T-cell (primary cell): ENCODE measurements around the gene SPACA7. TPM values are rescaled to one million over a fixed set of nuclear protein-coding genes. Genes with fewer than 3 reads are reported as not detected.

Experiments
- ATAC-seq, 4 experiments: fragments of 200-7000 bp in 3 of 4; fragments of 150-1000 bp in 1 of 4; cut with Tn5 transposase; replicated peaks in 1 of 4; 1 replicate in 3 of 4; 2 replicates in 1 of 4; pipeline ENCODE4 v1.10.0; 2021; ENCODE audit warnings: moderate library complexity in 3 of 4, mild to moderate bottlenecking in 2 of 4, moderate number of reproducible peaks in 1 of 4
- CTCF ChIA-PET, 2 donors: fragments of 300-600 bp; sonication (Branson Sonifier 250); formaldehyde crosslinking; loops; one replicate each; lab custom pipeline; 2022; ENCODE audit warnings: antibody characterized with exemption in 2 of 2; lab: Charles Lee
- POLR2A ChIA-PET, 2 donors: fragments of 300-600 bp; sonication (Branson Sonifier 250); formaldehyde crosslinking; loops; one replicate each; lab custom pipeline; 2022; ENCODE audit warnings: antibody characterized with exemption in 2 of 2; lab: Charles Lee
- DNase-seq, 35 experiments: peaks; one replicate each; pipeline versions ENCODE4 v3.0.0 to v3.0.0-alpha.2; 2013 to 2023
- H3K27ac ChIP-seq: one replicate; pipeline ENCODE4 v1.5.1; 2013; ENCODE audit warnings: low read length
- H3K27me3 ChIP-seq, 2 experiments: replicated peaks in 1 of 2; 1 replicate in 1 of 2; 2 replicates in 1 of 2; pipeline versions ENCODE4 v1.6.1 to v1.7.0; 2013; ENCODE audit warnings: low read length in 1 of 2, mixed read lengths in 1 of 2; ENCODE audit not compliant: control insufficient read depth in 2 of 2, insufficient read depth in 2 of 2; ENCODE audit errors: extremely low read depth in 1 of 2
- H3K36me3 ChIP-seq, 2 donors: 1 replicate in 1 of 2; 2 replicates in 1 of 2; pipeline versions ENCODE4 v1.6.1 to v1.7.0; 2013; ENCODE audit warnings: low read length in 1 of 2; ENCODE audit not compliant: control insufficient read depth in 2 of 2, insufficient read depth in 1 of 2; ENCODE audit errors: extremely low read depth in 1 of 2
- H3K4me1 ChIP-seq, 2 experiments: 1 replicate in 1 of 2; 2 replicates in 1 of 2; pipeline versions ENCODE4 v1.6.1 to v1.7.0; 2013; ENCODE audit warnings: low read length in 2 of 2, mixed read lengths in 1 of 2; ENCODE audit not compliant: insufficient read depth in 2 of 2, control insufficient read depth in 1 of 2; ENCODE audit errors: extremely low read depth in 1 of 2
- H3K4me3 ChIP-seq, 2 donors: 1 replicate in 1 of 2; 2 replicates in 1 of 2; pipeline versions ENCODE4 v1.5.1 to v1.7.0; 2013; ENCODE audit warnings: mild to moderate bottlenecking in 2 of 2, low read length in 1 of 2, moderate library complexity in 1 of 2; ENCODE audit not compliant: control insufficient read depth in 1 of 2; ENCODE audit errors: extremely low read depth in 1 of 2
- H3K9me3 ChIP-seq: 2 replicates; pipeline ENCODE4 v1.7.0; 2013
- H3K27ac Mint-ChIP-seq, 2 donors: one replicate each; pipeline ENCODE4 v1.8.0; 2020 to 2021; ENCODE audit warnings: mild to moderate bottlenecking in 2 of 2, mixed read lengths in 2 of 2
- H3K27me3 Mint-ChIP-seq, 2 donors: one replicate each; pipeline ENCODE4 v1.8.0; 2021 to 2022; ENCODE audit warnings: mixed read lengths in 2 of 2
- H3K36me3 Mint-ChIP-seq: one replicate; pipeline ENCODE4 v1.8.0; 2021; ENCODE audit warnings: mixed read lengths
- H3K4me1 Mint-ChIP-seq, 3 donors: one replicate each; pipeline ENCODE4 v1.8.0; 2020 to 2022; ENCODE audit warnings: mixed read lengths in 3 of 3, mild to moderate bottlenecking in 1 of 3
- H3K4me3 Mint-ChIP-seq, 3 donors: one replicate each; pipeline ENCODE4 v1.8.0; 2020 to 2022; ENCODE audit warnings: mild to moderate bottlenecking in 3 of 3, mixed read lengths in 3 of 3, moderate library complexity in 3 of 3
- H3K9me3 Mint-ChIP-seq, 3 donors: one replicate each; pipeline ENCODE4 v1.8.0; 2020 to 2022; ENCODE audit warnings: mixed read lengths in 3 of 3
- WGBS: methylation state at CpG from one replicate; pipeline ENCODE4 v1.1.5; 2013; ENCODE audit warnings: missing lambda C conversion rate; ENCODE audit not compliant: insufficient coverage; 5-methylcytosine and 5-hydroxymethylcytosine counted together
- total RNA-seq, 35 experiments: library from RNA in 6 of 35; stranded (reverse) in 6 of 35; fragments of 120-200 nt in 1 of 35; gene quantifications; one replicate each; pipeline versions ENCODE4 v1.2.1 to v1.2.4 and lab custom pipeline; 2013 to 2026

The SPACA7 gene
- total RNA-seq, 5 donors from 2014 or later (not counting 1 experiment from before 2014, with no cell fraction given): not detected

GRCh38 chr13:112355274-112355838, 20.8 kb upstream of the SPACA7 start:
- ChIA-PET CTCF (no interaction called here), POLR2A (no interaction called here)
- no peaks in the 10 kb centered on the region for H3K36me3 ChIP-seq
- Mint-ChIP-seq H3K27ac (no peak overlapping the region), H3K9me3 (peaks cover 0 to 16% (median 5%) of the 10 kb centered on the region in 3 donors), H3K4me1 (no peaks in the 10 kb centered on the region), H3K36me3 (no peaks in the 10 kb centered on the region), H3K27me3 (peaks cover 7 to 11% of the 10 kb centered on the region in 2 donors), H3K4me3 (no peak overlapping the region)
- WGBS: 77% methylated on average over 14 of the region's 15 CpGs
- ATAC-seq (no peak), DNase-seq (no peak)
- no peak overlapping the region for H3K27ac ChIP-seq
- no peaks in the 10 kb centered on the region for H3K9me3 ChIP-seq
- H3K27me3 ChIP-seq: peaks cover 0 to 15% of the 10 kb centered on the region in 2 experiments
- no peak overlapping the region for H3K4me3 ChIP-seq
- no peaks in the 10 kb centered on the region for H3K4me1 ChIP-seq

GRCh38 chr13:112356190-112356589, 20.0 kb upstream of the SPACA7 start:
- Mint-ChIP-seq H3K4me1 (no peaks in the 10 kb centered on the region), H3K36me3 (no peaks in the 10 kb centered on the region), H3K27me3 (peaks cover 4 to 6% of the 10 kb centered on the region in 2 donors), H3K9me3 (peaks cover 0 to 11% (median 5%) of the 10 kb centered on the region in 3 donors), H3K4me3 (no peak overlapping the region), H3K27ac (no peak overlapping the region)
- H3K4me3 ChIP-seq: no peak overlapping the region
- POLR2A ChIA-PET: no interaction called here
- CTCF ChIA-PET: no interaction called here
- H3K27me3 ChIP-seq: peaks cover 0 to 15% of the 10 kb centered on the region in 2 experiments
- no peaks in the 10 kb centered on the region for H3K36me3 ChIP-seq
- ATAC-seq (no peak), DNase-seq (no peak)
- WGBS: 83% methylated on average over 13 of the region's 13 CpGs
- no peaks in the 10 kb centered on the region for H3K4me1 ChIP-seq
- no peak overlapping the region for H3K27ac ChIP-seq
- no peaks in the 10 kb centered on the region for H3K9me3 ChIP-seq

- DNase-seq (no peak), ATAC-seq (no peak)
- WGBS: 95% methylated on average over 4 of the region's 4 CpGs
- Histone ChIP-seq H3K4me1 (no peaks in the 10 kb centered on the region), H3K27me3 (peaks cover 0 to 15% of the 10 kb centered on the region in 2 experiments), H3K4me3 (no peak overlapping the region), H3K27ac (no peak overlapping the region), H3K9me3 (no peaks in the 10 kb centered on the region), H3K36me3 (no peaks in the 10 kb centered on the region)
- ChIA-PET POLR2A (no interaction called here), CTCF (no interaction called here)
- H3K4me1 Mint-ChIP-seq: no peaks in the 10 kb centered on the region
- no peaks in the 10 kb centered on the region for H3K36me3 Mint-ChIP-seq
- H3K9me3 Mint-ChIP-seq: peaks cover 0 to 11% (median 10%) of the 10 kb centered on the region in 3 donors
- H3K27me3 Mint-ChIP-seq: peaks cover 3 to 5% of the 10 kb centered on the region in 2 donors
- no peak overlapping the region for H3K27ac Mint-ChIP-seq
- H3K4me3 Mint-ChIP-seq: no peak overlapping the region
Observed at GRCh38 chr13:112358156-112358555, 18.0 kb upstream of the SPACA7 start.

GRCh38 chr13:112362021-112362420, 14.1 kb upstream of the SPACA7 start:
- H3K4me1 ChIP-seq: no peaks in the 10 kb centered on the region
- peaks cover 0 to 21% of the 10 kb centered on the region in 2 experiments for H3K27me3 ChIP-seq
- no peaks in the 10 kb centered on the region for H3K9me3 ChIP-seq
- Mint-ChIP-seq H3K4me1 (no peaks in the 10 kb centered on the region), H3K36me3 (no peaks in the 10 kb centered on the region), H3K4me3 (no peak overlapping the region), H3K9me3 (peaks cover 2 to 13% (median 10%) of the 10 kb centered on the region in 3 donors), H3K27ac (no peak overlapping the region), H3K27me3 (peaks cover 3 to 18% of the 10 kb centered on the region in 2 donors)
- DNase-seq: no peak
- CTCF ChIA-PET: no interaction called here
- POLR2A ChIA-PET: no interaction called here
- ATAC-seq: no peak
- WGBS: 88% methylated on average over 4 of the region's 5 CpGs
- no peak overlapping the region for H3K27ac ChIP-seq
- no peaks in the 10 kb centered on the region for H3K36me3 ChIP-seq
- H3K4me3 ChIP-seq: no peak overlapping the region

GRCh38 chr13:112363867-112364528, 12.2 kb upstream of the SPACA7 start:
- H3K9me3 Mint-ChIP-seq: peaks cover 4 to 16% (median 9%) of the 10 kb centered on the region in 3 donors
- ChIA-PET CTCF (no interaction called here), POLR2A (no interaction called here)
- peaks cover 0 to 29% of the 10 kb centered on the region in 2 experiments for H3K27me3 ChIP-seq
- H3K36me3 Mint-ChIP-seq: no peaks in the 10 kb centered on the region
- peaks cover 7 to 26% of the 10 kb centered on the region in 2 donors for H3K27me3 Mint-ChIP-seq
- no peak overlapping the region for H3K4me3 Mint-ChIP-seq
- ATAC-seq: no peak
- no peak overlapping the region for H3K4me3 ChIP-seq
- H3K4me1 Mint-ChIP-seq: no peaks in the 10 kb centered on the region
- no peaks in the 10 kb centered on the region for H3K9me3 ChIP-seq
- no peaks in the 10 kb centered on the region for H3K4me1 ChIP-seq
- 55% methylated on average over 10 of the region's 12 CpGs for WGBS
- H3K36me3 ChIP-seq: no peaks in the 10 kb centered on the region
- H3K27ac ChIP-seq: no peak overlapping the region
- no peak for DNase-seq
- no peak overlapping the region for H3K27ac Mint-ChIP-seq

GRCh38 chr13:112366907-112367646, 9.1 kb upstream of the SPACA7 start:
- no peak for ATAC-seq
- H3K27me3 Mint-ChIP-seq: peaks cover 7 to 26% of the 10 kb centered on the region in 2 donors
- WGBS: 83% methylated on average over 2 of the region's 4 CpGs

More at GRCh38 chr13:112366907-112367646, 9.1 kb upstream of the SPACA7 start:
- Mint-ChIP-seq H3K4me3 (no peak overlapping the region), H3K27ac (no peak overlapping the region), H3K4me1 (no peaks in the 10 kb centered on the region), H3K36me3 (no peaks in the 10 kb centered on the region), H3K9me3 (peaks cover 4 to 10% (median 9%) of the 10 kb centered on the region in 3 donors)
- H3K4me1 ChIP-seq: no peaks in the 10 kb centered on the region
- no peak overlapping the region for H3K27ac ChIP-seq
- DNase-seq: no peak
- POLR2A ChIA-PET: no interaction called here
- peak overlapping the region in 1 of 2 donors; percentile 26 for H3K4me3 ChIP-seq
- H3K9me3 ChIP-seq: no peaks in the 10 kb centered on the region
- peaks cover 0 to 29% of the 10 kb centered on the region in 2 experiments for H3K27me3 ChIP-seq
- CTCF ChIA-PET: interaction anchor here in 1 of 2 donors (0.6 kb wide), 1 partner anchor 653 kb away, joined by 3 read pairs; no protein-coding TSS in a partner anchor
- no peaks in the 10 kb centered on the region for H3K36me3 ChIP-seq
